Measurements from ENCODE around the gene HOXA6.

The HOXA6 gene

DNA sequence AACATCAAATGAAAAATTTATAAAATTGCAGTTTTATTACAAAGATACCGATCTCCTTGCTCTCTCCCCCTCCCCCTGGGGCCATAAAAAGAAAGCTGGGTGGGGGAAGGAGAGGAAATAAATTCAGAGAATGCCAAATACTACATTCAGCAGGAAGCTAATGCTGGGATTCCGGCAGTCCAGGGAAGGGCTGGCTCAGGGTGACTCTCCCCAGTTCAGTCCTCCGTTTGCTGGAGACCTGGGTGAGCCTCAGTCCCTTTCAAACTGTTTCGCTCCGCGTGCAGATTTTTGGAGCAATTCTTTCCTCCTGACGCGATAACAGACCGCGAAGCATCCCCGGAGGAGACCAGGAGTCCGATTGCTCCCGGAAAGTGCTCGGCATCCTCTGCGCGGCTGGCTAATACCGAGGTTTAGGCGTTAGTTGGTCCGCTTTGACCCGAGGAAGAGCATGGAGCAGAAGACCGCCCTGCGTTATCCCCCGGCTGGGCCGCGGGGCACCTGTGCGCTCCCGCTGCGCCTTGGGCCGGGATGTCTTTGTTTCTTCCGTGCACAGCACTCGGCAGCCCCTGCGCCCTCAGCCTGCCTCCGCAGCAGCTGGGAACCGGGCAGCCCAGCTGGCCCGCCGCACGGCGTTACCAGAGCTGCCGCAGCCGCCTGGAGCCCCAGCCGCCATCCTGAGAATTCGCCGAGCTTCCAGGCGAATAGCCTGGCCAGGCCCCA, 41.2 kb downstream of the HOXA6 start:
- peak; percentile 50 for DNase-seq

DNA sequence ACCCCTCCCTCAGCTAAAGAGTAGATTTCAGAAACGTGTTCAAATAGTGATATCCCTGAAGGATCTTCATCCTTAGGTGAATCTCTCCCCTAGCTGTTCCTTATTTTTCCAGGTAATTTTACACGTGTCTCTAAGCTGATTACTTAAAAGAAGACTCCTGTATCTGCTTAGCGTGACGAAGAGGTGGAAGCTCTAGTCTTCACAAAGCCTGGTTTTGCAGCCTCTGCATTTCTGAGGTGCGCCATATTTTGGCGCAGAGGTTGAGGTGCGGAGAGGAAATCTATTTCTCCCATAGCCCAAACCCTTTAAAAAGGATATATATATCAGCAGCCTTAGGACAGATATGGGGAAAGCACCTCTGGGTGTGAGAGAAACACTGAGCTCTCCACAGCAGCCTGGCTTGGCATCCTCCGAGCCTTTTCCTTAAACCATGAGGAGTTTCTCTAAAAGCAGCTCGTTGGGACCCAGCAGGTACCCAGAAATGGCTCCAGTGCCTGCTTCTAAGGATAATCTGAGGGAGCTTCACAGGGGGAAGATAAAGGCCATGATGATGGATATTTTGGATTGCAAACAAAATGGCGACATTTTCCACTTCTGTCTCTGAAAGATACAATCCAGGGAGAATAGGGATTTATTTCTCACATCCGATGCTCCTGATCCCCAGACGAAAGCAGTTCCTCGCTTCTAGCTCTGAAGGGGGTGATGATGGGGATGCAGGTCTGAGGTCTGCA, 42.1 kb downstream of the HOXA6 start:
- DNase-seq, result no peak

DNA sequence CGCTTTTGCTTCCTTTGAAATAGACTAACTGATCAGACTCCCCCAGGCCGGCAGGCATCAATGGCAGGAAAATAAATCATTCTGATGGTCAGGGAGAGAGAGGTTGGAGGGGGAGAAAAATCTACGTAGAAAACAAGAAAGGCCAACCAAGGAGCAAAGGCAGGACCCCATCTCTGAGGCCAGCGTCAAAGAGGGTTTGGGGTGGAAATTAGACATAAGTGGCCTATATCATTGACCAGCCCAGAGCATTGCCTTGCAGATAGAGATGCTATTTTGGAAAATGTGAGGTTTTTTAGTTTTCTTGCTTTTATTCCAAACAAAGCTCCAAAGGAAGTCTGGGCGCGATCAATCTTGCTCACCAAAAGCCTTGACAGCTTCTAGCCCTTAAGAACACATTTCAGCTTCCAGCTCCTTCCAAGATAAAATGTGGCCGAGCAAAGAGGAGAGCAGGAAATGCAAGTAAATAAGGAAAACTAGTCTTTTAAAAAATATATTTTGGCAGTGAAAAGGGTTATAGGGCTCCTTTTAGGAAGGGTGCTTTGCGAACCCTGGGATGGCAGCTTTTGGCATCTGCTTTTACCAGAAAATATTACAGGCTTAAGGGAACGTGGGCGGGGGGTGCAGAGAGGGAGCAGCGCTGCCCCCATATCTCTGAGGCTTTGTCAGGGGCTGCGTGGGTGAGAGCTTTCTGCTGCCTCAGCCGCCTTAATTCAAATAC, 43.1 kb downstream of the HOXA6 start:
- peak; percentile 63 for DNase-seq

DNA sequence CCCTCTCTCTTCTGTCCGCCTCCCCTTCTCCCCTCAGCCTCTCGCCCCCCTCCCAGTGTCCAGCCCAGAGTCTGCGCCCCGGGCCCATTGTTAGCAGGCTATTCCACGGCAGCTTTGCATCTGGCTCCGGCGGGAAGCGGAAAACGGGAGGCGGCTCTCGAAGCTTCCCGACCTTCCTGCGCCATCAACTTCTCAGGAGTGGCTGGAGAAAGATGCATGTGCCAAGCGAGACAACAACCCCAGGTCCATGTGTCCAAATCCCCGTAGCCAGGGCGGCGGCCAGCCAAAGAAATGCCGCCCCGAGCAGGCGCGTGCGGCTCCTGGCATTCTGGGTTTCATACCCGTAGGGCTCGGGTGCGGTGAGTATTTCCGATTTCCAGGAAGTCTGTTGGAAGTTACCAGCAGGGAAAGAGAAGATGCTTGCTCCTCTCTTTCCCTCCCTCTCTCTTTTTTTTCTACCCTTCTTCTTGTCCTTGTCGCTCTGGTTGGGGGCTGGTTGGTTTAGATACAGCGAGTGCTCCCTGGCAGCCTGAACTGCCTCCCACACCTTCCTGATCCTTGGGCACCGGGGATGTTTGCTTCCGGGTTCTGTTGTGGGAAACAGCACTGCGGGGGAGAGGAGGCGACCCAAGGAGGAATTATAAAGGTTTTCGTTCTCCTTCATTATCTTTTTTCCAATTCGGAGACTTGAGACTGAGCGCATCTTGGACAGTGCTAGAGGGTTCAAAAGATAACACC, 43.9 kb downstream of the HOXA6 start:
- peak; percentile 66 for DNase-seq

DNA sequence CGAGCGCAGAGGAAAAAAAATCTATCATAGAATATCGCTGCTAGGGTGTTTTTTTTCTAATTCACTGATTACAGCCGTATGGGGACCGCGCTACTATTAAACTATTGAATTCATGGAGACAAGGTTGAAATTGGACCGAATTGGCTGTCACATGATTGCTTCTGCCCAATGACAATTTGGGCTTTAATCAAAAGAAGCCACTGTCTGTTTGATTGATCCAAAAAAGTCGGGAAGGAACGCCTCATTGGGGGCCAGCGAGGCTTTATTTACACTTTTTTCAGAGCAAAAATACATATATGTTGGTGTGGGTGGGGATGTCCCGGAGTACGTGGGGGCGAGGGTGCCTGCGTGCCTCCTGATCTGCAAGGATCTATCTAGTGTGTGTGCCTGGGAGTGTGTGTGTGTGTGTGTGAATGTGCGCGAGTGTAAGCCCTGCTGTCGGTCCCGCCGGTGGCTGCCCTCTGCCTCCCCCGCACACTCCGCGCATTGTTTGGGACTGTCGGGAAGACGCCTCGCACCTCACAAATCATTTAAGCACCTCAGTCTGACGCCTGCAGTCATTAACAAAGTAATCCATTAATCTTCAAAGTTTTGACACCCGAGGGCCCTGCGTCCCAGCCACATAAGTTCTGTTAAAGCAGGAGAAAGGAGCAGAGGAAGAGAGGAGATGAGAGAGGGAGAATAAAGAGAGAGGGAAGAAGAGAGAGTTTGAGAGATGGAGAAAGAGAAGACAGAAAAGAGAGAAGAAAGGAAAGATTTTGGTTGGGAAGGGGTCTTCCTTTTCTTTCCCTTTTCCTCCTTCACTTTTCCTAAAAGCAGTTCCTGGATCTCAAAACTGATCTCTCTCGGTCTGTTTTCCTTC, 44.8 kb downstream of the HOXA6 start, which contains the start of gene HOXA2:
Gene HOXA2 (minus strand): TSS at position 103 of the 862 bp plus-strand sequence. CDS start 183 bp downstream, outside the sequence.
- DNase-seq, result peak; percentile 92

DNA sequence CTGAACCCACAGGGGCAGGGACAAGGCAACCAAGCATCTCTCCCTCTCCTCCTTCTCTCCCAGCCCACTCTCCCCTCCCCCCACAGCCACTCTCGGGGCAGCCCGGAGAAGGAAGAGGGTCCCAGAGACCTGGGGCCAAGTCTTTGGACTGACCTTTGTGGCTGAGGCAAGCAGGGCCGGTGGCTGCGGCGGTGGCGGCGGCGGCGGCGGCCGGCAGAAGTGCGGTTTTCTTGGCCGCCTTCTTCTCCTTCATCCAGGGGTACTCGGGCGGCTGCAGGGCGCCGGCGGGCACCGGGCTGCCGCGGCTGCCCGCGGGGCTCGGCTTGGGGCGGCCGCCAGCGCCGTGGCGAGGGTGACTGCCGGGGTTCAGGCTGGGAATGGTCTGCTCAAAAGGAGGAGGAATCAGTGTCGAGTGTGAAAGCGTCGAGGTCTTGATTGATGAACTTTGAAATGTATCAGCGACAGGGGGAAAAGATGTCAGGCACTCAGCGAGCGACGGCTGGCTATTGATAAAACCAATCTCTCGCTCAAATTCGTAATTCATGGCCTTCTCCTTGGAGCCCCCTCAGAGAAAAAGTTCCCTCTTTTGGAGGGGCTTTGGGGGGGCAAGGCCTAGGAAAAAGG, 45.5 kb downstream of the HOXA6 start:
- no peak for DNase-seq

DNA sequence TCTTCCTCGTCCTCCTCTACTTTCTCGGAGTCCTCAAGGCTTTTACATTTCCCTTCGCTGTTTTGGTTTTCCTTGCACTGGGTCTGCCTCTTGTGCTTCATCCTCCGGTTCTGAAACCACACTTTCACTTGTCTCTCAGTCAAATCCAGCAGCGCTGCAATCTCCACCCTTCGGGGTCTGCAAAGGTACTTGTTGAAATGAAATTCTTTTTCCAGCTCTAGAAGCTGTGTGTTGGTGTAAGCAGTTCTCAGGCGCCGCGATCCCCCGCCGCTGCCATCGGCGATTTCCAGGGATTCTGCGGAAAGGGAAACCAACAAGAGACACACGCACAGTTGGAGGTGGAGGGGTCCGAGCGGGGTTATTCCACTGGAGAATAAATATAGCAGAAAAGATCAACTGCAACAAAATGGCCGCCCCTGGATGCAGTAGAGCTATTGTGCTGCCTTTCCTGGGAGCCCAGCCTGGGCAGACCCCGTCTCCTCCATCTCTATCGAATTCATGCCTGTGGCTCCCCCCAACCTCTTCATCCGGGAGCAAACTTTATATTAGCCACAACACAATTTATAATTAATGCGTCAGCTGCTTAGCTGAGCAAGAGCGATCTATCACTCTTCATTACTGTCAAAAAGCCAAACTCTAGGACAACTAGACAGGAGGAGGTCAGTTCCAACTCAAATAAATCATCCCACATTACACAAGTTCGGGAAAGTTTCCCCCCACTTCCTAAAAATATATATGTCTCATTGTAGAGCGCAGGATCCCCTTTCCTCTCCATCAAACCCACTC, 46.2 kb downstream of the HOXA6 start:
- peak; percentile 84 for DNase-seq

DNA sequence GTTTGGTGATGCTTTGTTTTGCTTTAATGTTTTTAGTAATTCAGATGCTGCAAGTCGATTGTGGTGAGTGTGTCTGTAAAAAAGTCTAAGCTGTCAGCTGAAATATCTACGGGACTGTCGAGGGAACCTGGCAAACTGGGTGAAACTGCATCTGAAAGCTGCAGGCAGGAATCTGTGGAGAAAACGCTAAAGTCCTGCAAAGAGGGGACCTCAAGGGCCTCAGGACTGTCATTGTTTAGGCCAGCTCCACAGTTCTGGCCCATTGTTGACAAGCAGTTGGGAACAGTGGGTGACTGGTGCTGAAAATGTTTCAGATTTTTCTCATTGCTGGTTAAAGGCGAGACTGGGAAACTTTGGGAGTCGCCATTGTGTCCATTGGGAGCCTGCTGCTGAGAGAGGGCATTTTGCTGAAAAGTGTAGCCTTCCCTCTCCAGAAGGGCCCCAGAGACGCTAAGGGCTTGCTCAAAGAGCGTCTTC, 46.8 kb downstream of the HOXA6 start:
- DNase-seq, result no peak

DNA sequence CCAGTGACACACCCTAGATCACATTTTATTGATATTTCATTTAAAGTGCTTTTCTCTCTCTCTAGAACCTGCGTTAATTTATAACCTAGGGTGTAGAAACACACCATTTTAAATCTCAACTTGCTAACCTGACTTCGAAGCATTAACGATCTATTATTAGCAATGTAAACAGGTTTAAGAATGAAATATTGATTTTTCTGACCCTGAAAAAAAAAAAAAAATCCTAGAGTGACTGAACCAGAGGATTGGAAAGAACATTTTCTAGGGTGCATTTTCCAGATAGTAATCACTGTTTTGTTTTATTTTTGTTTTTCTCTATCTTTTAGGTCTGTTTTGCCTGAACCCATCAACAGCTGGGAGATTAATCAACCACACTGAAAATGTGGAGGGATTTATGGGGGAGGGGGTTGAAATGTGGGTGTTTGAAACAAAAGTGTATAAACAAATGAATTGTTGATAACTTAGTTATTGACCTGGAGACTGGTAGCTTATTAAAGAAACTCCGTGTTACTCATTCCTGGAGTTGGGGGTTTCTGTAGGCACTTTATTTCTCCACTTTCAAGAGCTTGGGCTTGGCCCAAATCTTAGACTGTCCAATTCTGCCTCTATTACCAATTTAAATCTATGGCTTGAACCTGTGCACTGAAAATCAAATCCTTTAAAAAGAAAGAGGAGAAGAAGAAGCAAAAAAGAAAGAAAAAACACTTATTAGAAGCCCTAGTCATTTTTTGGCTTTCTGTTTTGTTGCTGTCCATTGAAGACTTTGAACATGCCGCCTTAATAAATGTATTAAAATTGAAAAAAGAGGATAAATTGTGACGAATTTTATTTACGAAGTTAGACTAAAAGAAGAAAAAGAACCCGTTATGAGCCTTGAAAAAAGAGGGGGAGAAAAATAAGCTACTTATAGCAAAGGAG, 47.9 kb downstream of the HOXA6 start:
- no peak for DNase-seq

DNA sequence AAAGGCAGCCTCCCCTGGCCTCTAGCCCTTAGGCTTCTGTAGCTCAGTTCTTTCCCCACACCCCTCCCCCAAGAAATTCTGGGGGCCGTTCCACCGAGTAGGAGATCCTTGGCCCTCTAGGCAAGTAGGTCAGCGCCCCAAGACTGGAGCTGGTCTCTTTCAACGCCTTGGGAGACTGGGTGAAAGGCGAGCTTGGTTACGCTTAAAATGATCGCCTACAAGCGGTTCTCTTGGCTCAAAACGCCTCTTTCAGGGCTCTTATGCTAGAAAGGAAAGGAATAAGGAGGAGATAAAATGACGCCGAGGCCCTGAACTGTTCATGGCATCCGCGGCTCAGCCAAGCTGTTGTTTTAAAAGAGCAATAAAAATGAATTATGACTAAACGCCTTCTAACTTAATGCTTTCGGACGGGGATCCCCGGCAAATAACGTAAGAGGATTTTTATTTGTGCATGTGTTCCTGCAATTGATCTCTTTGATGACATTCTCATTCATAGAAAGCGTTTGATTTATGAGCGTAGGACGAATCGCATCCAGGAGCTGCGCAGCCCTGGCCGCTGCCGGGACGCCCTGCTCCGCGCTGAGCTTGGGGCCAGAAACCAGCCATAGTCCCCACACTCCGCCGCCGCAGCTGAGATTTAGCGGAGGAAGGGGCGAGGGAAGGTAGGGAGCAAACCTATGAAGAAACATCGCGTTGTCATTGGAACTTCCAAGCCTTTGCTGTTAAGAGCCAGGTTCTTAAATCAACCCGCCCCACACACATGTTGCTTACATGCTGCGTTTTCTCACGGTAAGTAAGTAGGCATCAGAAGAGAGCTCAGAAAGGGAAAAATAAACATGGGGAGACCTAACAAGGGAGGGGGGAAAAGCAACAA, 48.8 kb downstream of the HOXA6 start:
- peak; percentile 67 for DNase-seq

DNA sequence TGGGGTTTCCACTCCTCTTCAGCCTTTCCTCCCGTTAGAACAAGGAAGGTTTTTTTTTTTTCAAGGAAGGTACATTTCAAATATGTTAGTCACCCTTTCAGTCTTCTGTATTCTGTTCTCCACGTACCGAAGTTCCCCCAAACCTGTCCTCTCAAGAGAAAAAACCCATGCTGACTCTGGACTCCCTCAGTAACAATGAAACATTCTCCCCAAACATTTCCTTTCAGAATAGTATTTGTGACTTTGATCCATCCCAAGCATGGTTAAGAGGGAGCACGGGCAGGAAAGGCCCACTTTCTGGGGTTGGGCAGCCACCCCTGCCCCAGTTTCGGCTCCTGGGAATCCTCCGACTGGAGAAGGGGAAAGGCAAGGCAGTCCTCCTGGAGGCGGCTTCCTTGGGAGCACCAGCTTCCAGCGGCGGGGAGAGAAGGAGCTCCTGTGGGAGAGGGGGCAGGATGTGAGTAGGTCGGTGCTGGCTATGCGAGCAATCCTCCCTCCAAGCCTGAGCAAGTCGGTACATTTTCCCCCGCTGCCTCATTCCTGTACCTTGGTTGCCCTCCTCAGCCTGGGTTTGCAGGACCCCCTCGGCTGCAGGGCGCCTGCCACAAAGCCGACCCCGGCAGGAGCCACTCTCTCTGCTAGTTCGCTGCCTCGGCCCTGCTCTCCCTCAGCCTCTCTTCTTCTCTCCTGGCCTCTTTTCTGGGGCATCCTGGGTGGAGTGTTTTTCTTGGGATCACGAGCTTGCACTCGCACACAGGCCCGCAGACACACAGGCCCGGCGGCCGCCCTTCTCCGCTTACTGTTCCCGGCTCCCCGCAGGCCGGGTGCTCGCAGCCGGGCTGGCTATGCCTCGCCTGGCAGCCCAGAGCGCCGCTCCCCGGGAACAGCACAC, 49.6 kb downstream of the HOXA6 start:
- DNase-seq, result peak; percentile 63

DNA sequence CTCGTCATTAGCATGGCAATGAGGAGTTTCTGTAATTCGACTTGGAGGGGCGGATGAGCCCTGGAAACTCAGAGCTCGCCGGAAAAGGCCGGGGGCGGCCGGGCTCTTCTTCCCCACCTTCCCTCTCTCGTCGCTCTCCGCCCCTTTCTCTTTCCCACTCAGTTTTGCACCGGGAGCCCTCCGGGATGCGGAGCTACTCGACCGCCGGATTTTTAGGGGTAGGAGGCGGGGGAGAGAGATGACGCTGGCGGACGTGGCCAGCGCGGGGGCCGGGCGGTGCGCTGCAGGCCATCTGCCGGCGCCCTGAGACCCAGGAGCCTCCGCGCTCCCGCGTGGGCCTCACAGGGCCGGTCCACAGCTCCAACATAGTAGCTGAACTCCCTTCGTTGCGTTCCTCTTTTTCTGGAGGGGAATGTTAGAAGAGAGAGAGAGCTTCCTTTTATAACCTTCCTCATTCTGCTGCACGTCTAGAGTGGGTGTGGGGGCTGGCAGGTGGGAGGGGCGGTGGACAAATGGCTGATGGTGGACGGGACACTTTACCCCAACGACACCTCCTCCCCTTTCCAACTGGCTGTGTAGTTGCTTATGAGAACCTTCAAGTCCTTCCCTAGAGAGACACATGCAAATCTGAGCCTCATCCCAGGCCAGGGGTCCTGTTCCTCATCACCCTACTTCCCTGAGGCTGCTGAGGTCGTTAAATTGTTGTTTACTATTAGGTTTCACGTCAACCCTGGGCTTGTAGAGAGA, 50.6 kb downstream of the HOXA6 start:
- DNase-seq, result peak; percentile 76

DNA sequence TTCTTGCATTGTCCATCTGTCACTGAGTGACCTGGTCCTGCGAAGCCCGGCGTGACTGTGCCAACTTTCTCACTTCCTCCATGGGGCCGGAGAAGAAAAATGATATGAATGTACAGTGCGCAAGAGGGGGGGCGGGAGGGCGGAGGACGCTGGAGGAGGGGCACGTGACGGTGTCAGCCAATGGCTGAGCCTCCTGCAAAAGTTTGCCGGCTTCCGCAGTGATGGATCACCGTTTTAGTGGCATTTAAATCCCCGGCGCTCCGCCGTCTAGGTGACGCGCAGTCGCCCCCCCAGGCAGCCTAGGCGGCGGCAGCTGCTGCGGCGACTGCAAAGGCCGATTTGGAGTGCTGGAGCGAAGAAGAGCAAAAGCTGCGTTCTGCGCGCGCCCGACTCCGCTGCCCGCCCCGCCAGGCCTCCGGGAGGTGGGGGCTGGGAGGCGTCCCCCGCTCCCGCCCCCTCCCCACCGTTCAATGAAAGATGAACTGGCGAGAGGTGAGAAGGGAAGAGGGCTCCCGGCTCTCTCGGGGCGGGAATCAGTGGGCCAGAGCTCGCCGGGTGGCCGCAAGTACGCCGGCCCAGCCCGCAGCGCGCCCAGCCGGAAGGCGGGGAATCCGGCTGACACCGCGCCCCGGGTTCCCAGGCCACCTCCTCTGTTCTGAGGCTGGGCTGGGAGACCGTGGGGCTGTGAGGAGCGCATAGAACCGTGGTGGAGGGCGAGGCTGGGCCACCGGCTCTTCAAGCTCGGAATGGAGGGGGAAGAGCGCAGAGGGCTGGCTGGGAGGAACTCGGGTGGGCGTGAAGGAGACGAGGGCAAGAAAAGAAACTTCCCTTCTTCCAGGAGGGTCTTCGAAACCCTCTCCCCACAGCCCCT, 51.4 kb downstream of the HOXA6 start, which contains the start of gene HOXA1:
Gene HOXA1 (minus strand): TSS at position 104 of the 871 bp plus-strand sequence. CDS start 88 bp downstream, at position 16.
- DNase-seq, result peak; percentile 98

Data from NCI-H226 (cell line).